Activated naive CD4-positive, alpha-beta T cell treated with anti-CD3 and anti-CD28 coated beads for 36 hours (primary cell): Measurements from ENCODE around the gene DDR2. TPM values are rescaled to one million over a fixed set of nuclear protein-coding genes. Genes with fewer than 3 reads are reported as not detected.

Experiments used
- CTCF ChIA-PET: fragments of 350-600 bp; sonication (Branson Sonifier 250); formaldehyde crosslinking; loops from one replicate; lab custom pipeline; 2021; ENCODE audit warnings: antibody characterized with exemption; lab: Charles Lee
- DNase-seq: peaks from one replicate; pipeline ENCODE4 v3.0.0-alpha.2; 2020
- H3K27ac Mint-ChIP-seq: one replicate; pipeline ENCODE4 v1.8.0; 2021; ENCODE audit warnings: mild to moderate bottlenecking, mixed read lengths
- H3K27me3 Mint-ChIP-seq: one replicate; pipeline ENCODE4 v1.8.0; 2021; ENCODE audit warnings: low read depth, mixed read lengths
- H3K36me3 Mint-ChIP-seq: one replicate; pipeline ENCODE4 v1.8.0; 2021; ENCODE audit warnings: low read depth, mixed read lengths
- H3K4me1 Mint-ChIP-seq: one replicate; pipeline ENCODE4 v1.8.0; 2021; ENCODE audit warnings: low read depth, mixed read lengths
- H3K4me3 Mint-ChIP-seq: one replicate; pipeline ENCODE4 v1.8.0; 2021; ENCODE audit warnings: mild to moderate bottlenecking, moderate library complexity, mixed read lengths
- H3K9me3 Mint-ChIP-seq: one replicate; pipeline ENCODE4 v1.8.0; 2021; ENCODE audit warnings: mixed read lengths
- intact Hi-C: fragments of 100-400 bp; cut with micrococcal nuclease; formaldehyde crosslinking; loops from one replicate; pipeline ENCODE4 v1.15.1; 2023
- total RNA-seq, 2 experiments: library from RNA; stranded (reverse); gene quantifications; one replicate each; pipeline ENCODE4 v1.2.3, GENCODE V29; 2021

DDR2 gene
- total RNA-seq, 2 experiments from 2014 or later = 0.26 to 0.40 TPM

DNA sequence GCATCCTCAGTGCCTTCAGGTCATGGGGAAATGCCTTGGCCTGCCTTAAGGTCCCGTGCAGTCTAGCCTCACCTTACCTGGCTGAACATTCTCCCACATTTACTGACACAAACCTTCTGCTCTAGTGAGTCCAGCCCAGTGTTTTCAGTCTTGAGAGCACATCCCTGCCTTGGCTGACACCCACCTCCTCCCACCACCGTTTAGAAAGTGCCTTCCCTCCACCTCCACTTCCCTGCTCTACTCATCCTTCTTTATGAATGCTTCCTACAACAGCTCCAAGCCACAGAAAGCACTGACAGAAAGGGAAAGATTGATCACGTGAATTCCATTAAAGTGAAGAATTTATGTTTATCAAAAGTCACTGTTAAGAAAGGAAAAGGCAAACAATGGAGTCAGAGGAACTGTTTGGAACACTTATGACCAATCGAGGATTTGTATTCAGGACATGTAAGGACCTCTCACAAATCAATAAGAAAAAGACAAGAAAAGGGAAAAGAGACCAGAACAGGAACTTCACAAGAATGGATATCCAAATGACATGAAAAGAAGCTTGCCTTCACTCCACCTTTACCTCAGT is 59.8 kb downstream of the DDR2 start:
- Mint-ChIP-seq H3K27me3 (peaks cover 9% of the 10 kb centered on the region), H3K36me3 (no peaks in the 10 kb centered on the region), H3K27ac (no peak overlapping the region), H3K9me3 (no peaks in the 10 kb centered on the region), H3K4me3 (no peak overlapping the region), H3K4me1 (peaks cover 4% of the 10 kb centered on the region)
- DNase-seq = no peak
- intact Hi-C loops = no loop called here
- CTCF ChIA-PET = no interaction called here

GRCh38 chr1:162694911-162695310 is 62.6 kb downstream of the DDR2 start:
- H3K36me3 Mint-ChIP-seq = no peaks in the 10 kb centered on the region
- H3K9me3 Mint-ChIP-seq = no peaks in the 10 kb centered on the region
- no peak for DNase-seq
- H3K4me3 Mint-ChIP-seq = no peak overlapping the region
- H3K4me1 Mint-ChIP-seq = no peaks in the 10 kb centered on the region
- no peak overlapping the region for H3K27ac Mint-ChIP-seq
- intact Hi-C loops = no loop called here
- CTCF ChIA-PET = interaction anchor here (0.9 kb wide), 1 partner anchor 29 kb away, joined by 3 read pairs; no protein-coding TSS in a partner anchor
- peaks cover 9% of the 10 kb centered on the region for H3K27me3 Mint-ChIP-seq

- no peak for DNase-seq
- Mint-ChIP-seq H3K9me3 (no peaks in the 10 kb centered on the region), H3K4me1 (no peaks in the 10 kb centered on the region), H3K27me3 (peaks cover 9% of the 10 kb centered on the region), H3K4me3 (no peak overlapping the region), H3K27ac (no peak overlapping the region), H3K36me3 (no peaks in the 10 kb centered on the region)
- CTCF ChIA-PET = no interaction called here
- intact Hi-C loops = no loop called here
Measured at GRCh38 chr1:162695687-162696086, 63.4 kb downstream of the DDR2 start.

DNA sequence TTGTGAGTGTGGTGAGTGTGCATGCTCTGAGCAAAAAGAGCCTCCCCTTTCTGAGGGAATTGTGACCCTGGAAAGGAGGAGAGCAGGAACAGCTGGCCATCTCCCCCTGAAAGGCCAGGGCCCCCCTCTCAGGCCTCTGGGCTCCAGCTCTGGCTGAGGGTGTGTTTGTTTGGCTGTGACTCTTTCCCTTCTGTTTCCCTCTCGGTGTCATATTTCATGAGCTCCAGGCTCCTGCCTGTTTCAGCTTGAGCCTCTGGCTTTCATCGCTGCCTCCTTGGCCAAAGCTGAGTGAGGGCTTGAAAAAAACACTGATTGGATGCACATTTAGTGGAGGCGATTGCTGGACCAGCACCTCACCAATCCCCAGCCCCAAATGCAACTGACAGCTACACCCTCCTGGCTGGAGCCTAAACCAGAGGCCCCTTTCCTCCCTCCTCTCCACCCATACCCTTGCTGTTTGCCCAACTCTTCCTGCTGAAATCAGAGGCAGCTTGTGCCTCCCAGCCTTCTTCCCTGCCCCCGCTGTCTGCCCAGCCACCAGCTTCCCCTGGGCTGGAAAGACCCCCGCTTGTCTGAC is 64.1 kb downstream of the DDR2 start:
- no peak overlapping the region for H3K4me3 Mint-ChIP-seq
- no peaks in the 10 kb centered on the region for H3K4me1 Mint-ChIP-seq
- DNase-seq = no peak
- no peaks in the 10 kb centered on the region for H3K9me3 Mint-ChIP-seq
- CTCF ChIA-PET = interaction anchor here (0.6 kb wide), 1 partner anchor 1209 kb away, joined by 3 read pairs; no protein-coding TSS in a partner anchor
- intact Hi-C loops = no loop called here
- H3K27me3 Mint-ChIP-seq = peaks cover 9% of the 10 kb centered on the region
- H3K27ac Mint-ChIP-seq = no peak overlapping the region
- H3K36me3 Mint-ChIP-seq = no peaks in the 10 kb centered on the region

GRCh38 chr1:162697140-162697895 is 65.1 kb downstream of the DDR2 start:
- peaks cover 9% of the 10 kb centered on the region for H3K27me3 Mint-ChIP-seq
- CTCF ChIA-PET = no interaction called here
- no peak overlapping the region for H3K4me3 Mint-ChIP-seq
- no peaks in the 10 kb centered on the region for H3K4me1 Mint-ChIP-seq
- no peak overlapping the region for H3K27ac Mint-ChIP-seq
- no peaks in the 10 kb centered on the region for H3K9me3 Mint-ChIP-seq
- intact Hi-C loops = no loop called here
- no peaks in the 10 kb centered on the region for H3K36me3 Mint-ChIP-seq
- DNase-seq = no peak

DNA sequence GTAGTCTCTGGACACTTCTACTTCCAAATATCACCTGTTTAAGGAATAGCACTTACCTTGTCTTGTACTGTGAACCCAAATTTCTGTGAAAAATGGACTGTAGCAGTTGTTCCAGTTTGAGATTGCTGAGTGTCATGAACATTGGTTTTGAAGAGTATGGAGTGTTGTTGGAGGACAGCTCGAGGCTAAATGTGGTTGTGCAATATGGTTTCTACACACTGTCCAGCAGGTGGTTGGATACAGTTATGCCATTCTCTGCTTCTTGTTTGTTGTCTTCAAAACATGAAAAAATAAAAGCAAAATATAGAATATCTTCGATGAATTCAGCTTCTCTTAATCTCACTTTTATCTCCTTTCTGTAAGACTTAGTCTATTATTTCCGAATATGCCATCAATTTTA is 67.1 kb downstream of the DDR2 start:
- H3K27me3 Mint-ChIP-seq = peaks cover 4% of the 10 kb centered on the region
- no peak for DNase-seq
- H3K36me3 Mint-ChIP-seq = no peaks in the 10 kb centered on the region
- H3K4me3 Mint-ChIP-seq = no peak overlapping the region
- H3K9me3 Mint-ChIP-seq = no peaks in the 10 kb centered on the region
- CTCF ChIA-PET = interaction anchor here (0.7 to 1.7 kb wide), 2 partner anchors 10 to 161 kb away, joined by 3 to 4 read pairs; no protein-coding TSS in a partner anchor
- H3K4me1 Mint-ChIP-seq = no peaks in the 10 kb centered on the region
- intact Hi-C loops = no loop called here
- no peak overlapping the region for H3K27ac Mint-ChIP-seq

DNA sequence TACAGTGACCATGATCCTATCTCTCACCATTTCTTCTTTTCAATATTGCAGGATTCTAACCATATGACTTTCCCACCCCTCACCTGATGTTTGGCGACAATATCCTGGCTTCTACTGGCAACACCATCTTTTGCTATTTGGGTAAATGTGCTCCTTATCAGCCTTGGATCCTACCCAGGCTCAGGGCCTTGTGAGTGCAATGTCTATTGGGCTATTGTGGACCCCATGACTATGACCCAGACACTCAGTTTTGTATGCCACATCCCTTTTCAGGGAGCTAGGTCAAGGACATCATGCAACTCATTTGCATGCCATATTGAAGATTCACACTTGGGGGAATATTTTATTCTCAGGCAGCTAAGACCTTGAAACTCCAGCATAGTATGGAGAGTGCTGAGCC is 67.9 kb downstream of the DDR2 start:
- CTCF ChIA-PET = interaction anchor here (0.7 to 1.7 kb wide), 2 partner anchors 9 to 160 kb away, joined by 3 to 4 read pairs; no protein-coding TSS in a partner anchor

GRCh38 chr1:162701286-162701685 is 69.0 kb downstream of the DDR2 start:
- CTCF ChIA-PET = interaction anchor here (1.7 kb wide), 1 partner anchor 8 kb away, joined by 4 read pairs; no protein-coding TSS in a partner anchor
- H3K27ac Mint-ChIP-seq = no peak overlapping the region
- H3K27me3 Mint-ChIP-seq = peaks cover 4% of the 10 kb centered on the region
- DNase-seq = no peak
- intact Hi-C loops = no loop called here
- H3K4me1 Mint-ChIP-seq = no peaks in the 10 kb centered on the region
- H3K9me3 Mint-ChIP-seq = no peaks in the 10 kb centered on the region
- H3K4me3 Mint-ChIP-seq = no peak overlapping the region
- no peaks in the 10 kb centered on the region for H3K36me3 Mint-ChIP-seq

More for the DNA sequence above, 67.9 kb downstream of the DDR2 start:
- H3K36me3 Mint-ChIP-seq = no peaks in the 10 kb centered on the region
- DNase-seq = no peak
- no peaks in the 10 kb centered on the region for H3K4me1 Mint-ChIP-seq
- peaks cover 4% of the 10 kb centered on the region for H3K27me3 Mint-ChIP-seq
- no peak overlapping the region for H3K27ac Mint-ChIP-seq
- intact Hi-C loops = no loop called here
- no peaks in the 10 kb centered on the region for H3K9me3 Mint-ChIP-seq
- no peak overlapping the region for H3K4me3 Mint-ChIP-seq

- H3K4me3 Mint-ChIP-seq = no peak overlapping the region
- H3K27ac Mint-ChIP-seq = no peak overlapping the region
- H3K4me1 Mint-ChIP-seq = no peaks in the 10 kb centered on the region
- no peak for DNase-seq
- intact Hi-C loops = no loop called here
- no peaks in the 10 kb centered on the region for H3K36me3 Mint-ChIP-seq
- H3K9me3 Mint-ChIP-seq = no peaks in the 10 kb centered on the region
- H3K27me3 Mint-ChIP-seq = no peaks in the 10 kb centered on the region
- CTCF ChIA-PET = no interaction called here
Measured at GRCh38 chr1:162702628-162703027, 70.4 kb downstream of the DDR2 start.

- Mint-ChIP-seq H3K27ac (no peak overlapping the region), H3K9me3 (no peaks in the 10 kb centered on the region), H3K36me3 (no peaks in the 10 kb centered on the region), H3K4me3 (no peak overlapping the region), H3K27me3 (no peaks in the 10 kb centered on the region), H3K4me1 (no peaks in the 10 kb centered on the region)
- CTCF ChIA-PET = no interaction called here
- intact Hi-C loops = no loop called here
- DNase-seq = no peak
Measured at GRCh38 chr1:162703708-162704107, 71.4 kb downstream of the DDR2 start.

GRCh38 chr1:162704673-162705424 is 72.6 kb downstream of the DDR2 start:
- Mint-ChIP-seq H3K36me3 (no peaks in the 10 kb centered on the region), H3K4me1 (no peaks in the 10 kb centered on the region), H3K4me3 (no peak overlapping the region), H3K9me3 (no peaks in the 10 kb centered on the region), H3K27ac (no peak overlapping the region), H3K27me3 (no peaks in the 10 kb centered on the region)
- CTCF ChIA-PET = no interaction called here
- no peak for DNase-seq
- intact Hi-C loops = no loop called here

DNA sequence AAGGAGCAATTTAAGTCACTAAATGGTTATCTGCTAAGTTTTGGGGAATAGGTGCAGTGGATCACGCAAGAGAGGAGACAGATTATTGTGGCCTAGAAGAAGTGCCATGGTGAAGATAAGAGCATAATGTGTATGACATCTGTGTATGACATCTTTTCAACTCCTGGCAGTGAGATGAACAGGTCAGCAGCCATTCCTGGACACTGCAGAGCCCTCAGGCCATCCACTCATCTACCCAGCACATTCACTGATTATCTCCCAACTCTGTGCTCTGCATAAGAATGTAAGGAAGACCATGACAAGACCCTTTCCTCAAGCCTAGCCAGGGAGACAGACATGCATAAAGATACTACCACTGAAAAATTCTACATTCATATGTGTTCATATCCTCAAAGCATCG is 73.7 kb downstream of the DDR2 start:
- Mint-ChIP-seq H3K36me3 (no peaks in the 10 kb centered on the region), H3K27me3 (no peaks in the 10 kb centered on the region), H3K4me3 (no peak overlapping the region), H3K9me3 (no peaks in the 10 kb centered on the region), H3K27ac (no peak overlapping the region), H3K4me1 (no peaks in the 10 kb centered on the region)
- DNase-seq = no peak
- CTCF ChIA-PET = no interaction called here
- intact Hi-C loops = no loop called here
